A673 (cell line): ENCODE data around the gene ABHD1. TPM values are rescaled to one million over a fixed set of nuclear protein-coding genes. Genes with fewer than 3 reads are reported as not detected.

Experiments
- BruUV-seq: library from RNA; stranded (reverse); fragments of 400-500 nt; replicated peaks from 2 replicates; lab custom pipeline; 2021; lab: Mats Ljungman, UMichigan
- CTCF ChIA-PET: fragments of 300-600 bp; sonication (Branson Sonifier 250); formaldehyde crosslinking; loops from one replicate; lab custom pipeline; 2022; ENCODE audit warnings: antibody characterized with exemption; lab: Charles Lee
- POLR2A ChIA-PET: fragments of 300-600 bp; sonication (Branson Sonifier 250); formaldehyde crosslinking; loops from one replicate; lab custom pipeline; 2022; ENCODE audit warnings: antibody characterized with exemption; ENCODE audit not compliant: low non-redundant PET; lab: Charles Lee
- DNase-seq: peaks from one replicate; pipeline ENCODE4 v3.0.0-alpha.2; 2015; ENCODE audit warnings: low spot score
- H3K27ac ChIP-seq: fragments of 200-600 bp; sonication (generic); 2 replicates; pipeline ENCODE4 v1.5.1; 2016; ENCODE audit warnings: mixed run types, low read depth, mild to moderate bottlenecking, mixed read lengths, antibody characterized with exemption, low read length; ENCODE audit not compliant: poor library complexity, severe bottlenecking
- H3K27me3 ChIP-seq: fragments of 200-600 bp; sonication (generic); replicated peaks from 2 replicates; pipeline ENCODE4 v1.6.1; 2017; ENCODE audit warnings: mixed run types, low read depth, mild to moderate bottlenecking, mixed read lengths, antibody characterized with exemption, low read length; ENCODE audit not compliant: insufficient read depth, poor library complexity
- H3K36me3 ChIP-seq: fragments of 200-600 bp; sonication (generic); 2 replicates; pipeline ENCODE4 v1.6.1; 2016; ENCODE audit warnings: mixed run types, mild to moderate bottlenecking, mixed read lengths, antibody characterized with exemption, low read length; ENCODE audit not compliant: insufficient read depth, poor library complexity, severe bottlenecking
- H3K4me1 ChIP-seq: fragments of 200-600 bp; sonication (generic); 2 replicates; pipeline ENCODE4 v1.6.1; 2017; ENCODE audit warnings: mixed run types, mild to moderate bottlenecking, mixed read lengths, antibody characterized with exemption, low read length; ENCODE audit not compliant: insufficient read depth, poor library complexity, severe bottlenecking
- H3K4me3 ChIP-seq: fragments of 200-600 bp; sonication (generic); 2 replicates; pipeline ENCODE4 v1.5.1; 2016; ENCODE audit warnings: low read depth, mixed run types, mild to moderate bottlenecking, mixed read lengths, low read length; ENCODE audit not compliant: poor library complexity, severe bottlenecking
- H3K9me3 ChIP-seq: fragments of 200-600 bp; sonication (generic); 2 replicates; pipeline ENCODE4 v1.6.1; 2016; ENCODE audit warnings: mixed run types, low read depth, mild to moderate bottlenecking, mixed read lengths, antibody characterized with exemption, low read length; ENCODE audit not compliant: poor library complexity, severe bottlenecking
- CTCF ChIP-seq: fragments of 300-800, 200-600 bp; sonication (generic); conservative IDR thresholded peaks from 2 replicates; pipeline ENCODE4 v1.5.1; 2017; ENCODE audit warnings: low read depth, mild to moderate bottlenecking, antibody characterized with exemption, low read length, moderate library complexity, mixed read lengths
- EZH2 ChIP-seq: fragments of 200-600 bp; sonication (generic); IDR thresholded peaks from 2 replicates; pipeline ENCODE4 v1.6.1; 2017; ENCODE audit warnings: borderline replicate concordance, low read depth, mild to moderate bottlenecking, mixed read lengths, antibody characterized with exemption, low read length; ENCODE audit not compliant: poor library complexity, severe bottlenecking
- intact Hi-C: fragments of 100-400 bp; cut with micrococcal nuclease; formaldehyde crosslinking; loops from one replicate; pipeline ENCODE4 v1.10.0; 2022; ENCODE audit not compliant: unreplicated experiment
- total RNA-seq: library from RNA; stranded (reverse); gene quantifications from 2 replicates; pipeline ENCODE4 v1.2.3, GENCODE V29; 2021

ABHD1 gene
- total RNA-seq, 1 experiment from 2014 or later, result not detected

GRCh38 chr2:27136751-27137150 is 13.1 kb downstream of the ABHD1 start:
- CTCF ChIA-PET, result no interaction called here
- intact Hi-C loops, result no loop called here
- POLR2A ChIA-PET, result no interaction called here

GRCh38 chr2:27137322-27137935 is 13.8 kb downstream of the ABHD1 start:
- H3K27me3 ChIP-seq, result no peaks in the 10 kb centered on the region
- intact Hi-C loops, result no loop called here
- H3K4me3 ChIP-seq, result no peak overlapping the region
- H3K4me1 ChIP-seq, result peaks cover 7% of the 10 kb centered on the region
- TF ChIP-seq EZH2 (no peak), CTCF (no peak)
- ChIA-PET POLR2A (no interaction called here), CTCF (no interaction called here)
- no TSS peak for BruUV-seq
- no peaks in the 10 kb centered on the region for H3K9me3 ChIP-seq
- no peak for DNase-seq
- peaks cover 8% of the 10 kb centered on the region for H3K36me3 ChIP-seq
- H3K27ac ChIP-seq, result no peak overlapping the region

More at GRCh38 chr2:27136751-27137150, 13.1 kb downstream of the ABHD1 start:
- no peak overlapping the region for H3K4me3 ChIP-seq
- TF ChIP-seq CTCF, result no peak
- TF ChIP-seq EZH2, result no peak
- no peaks in the 10 kb centered on the region for H3K27me3 ChIP-seq
- H3K27ac ChIP-seq, result no peak overlapping the region
- DNase-seq, result no peak
- no peaks in the 10 kb centered on the region for H3K9me3 ChIP-seq
- H3K36me3 ChIP-seq, result peaks cover 14% of the 10 kb centered on the region
- BruUV-seq, result no TSS peak
- H3K4me1 ChIP-seq, result peaks cover 7% of the 10 kb centered on the region

DNA sequence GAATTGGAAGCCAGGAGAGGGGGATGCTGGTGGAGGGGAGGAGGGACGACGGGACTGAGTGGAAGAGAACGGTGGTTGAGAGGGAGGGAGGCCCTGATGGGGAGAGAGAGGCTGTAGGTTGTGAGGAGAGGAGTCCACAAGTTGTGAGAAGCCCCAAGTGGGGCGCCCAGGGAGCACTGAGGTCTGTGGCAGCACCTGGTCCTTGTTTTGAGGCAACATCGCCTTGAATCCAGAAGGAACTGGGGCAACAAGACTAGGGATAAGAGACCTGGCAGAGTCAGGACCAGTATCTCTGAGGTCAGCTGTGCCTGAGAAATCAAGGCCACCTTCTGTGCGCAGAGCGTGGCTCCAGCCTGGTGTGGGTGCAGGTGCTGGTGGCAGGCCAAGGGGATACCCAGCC is 14.5 kb downstream of the ABHD1 start:
- DNase-seq, result no peak
- intact Hi-C loops, result no loop called here
- H3K27ac ChIP-seq, result no peak overlapping the region
- BruUV-seq, result no TSS peak
- H3K9me3 ChIP-seq, result no peaks in the 10 kb centered on the region
- CTCF ChIA-PET, result no interaction called here
- TF ChIP-seq CTCF, result no peak
- TF ChIP-seq EZH2, result no peak
- peaks cover under 1% of the 10 kb centered on the region for H3K36me3 ChIP-seq
- no peaks in the 10 kb centered on the region for H3K27me3 ChIP-seq
- peaks cover 6% of the 10 kb centered on the region for H3K4me1 ChIP-seq
- POLR2A ChIA-PET, result no interaction called here
- H3K4me3 ChIP-seq, result no peak overlapping the region
